ENCODE data around the gene C17orf113. TPM values are rescaled to one million over a fixed set of nuclear protein-coding genes. Genes with fewer than 3 reads are reported as not detected.
"Not testable (repeated sequence)": the region's sequence is repeated elsewhere in the genome, so short reads cannot be mapped to it uniquely, and the experiment has no call there.

Gene C17orf113
- total RNA-seq, 1 donor from 2014 or later = 0.77 TPM

GRCh38 chr17:42025936-42026335 is 24.5 kb downstream of the C17orf113 start:
- no peak for TF ChIP-seq CTCF (IDR thresholded peaks at IDR 0.05)
- H3K4me1 Mint-ChIP-seq (ENCODE audit: low read depth) = peaks cover 28% of the 10 kb centered on the region
- no peak overlapping the region for H3K4me3 Mint-ChIP-seq (ENCODE audit: unreplicated experiment)
- H3K27ac Mint-ChIP-seq (ENCODE audit: unreplicated experiment) = no peak overlapping the region
- DNase-seq (ENCODE audit: low spot score) = no peak
- no peaks in the 10 kb centered on the region for H3K9me3 Mint-ChIP-seq (ENCODE audit: low read depth)
- H3K27me3 Mint-ChIP-seq (ENCODE audit: low read depth) = peaks cover 3% of the 10 kb centered on the region
- H3K36me3 Mint-ChIP-seq (ENCODE audit: low read depth) = peaks cover 3% of the 10 kb centered on the region

GRCh38 chr17:42025191-42025579 is 25.2 kb downstream of the C17orf113 start:
- Mint-ChIP-seq H3K9me3 (ENCODE audit: low read depth) (no peaks in the 10 kb centered on the region), H3K27ac (ENCODE audit: unreplicated experiment) (peak overlapping the region; percentile 62), H3K27me3 (ENCODE audit: low read depth) (no peaks in the 10 kb centered on the region), H3K36me3 (ENCODE audit: low read depth) (peaks cover 3% of the 10 kb centered on the region), H3K4me1 (ENCODE audit: low read depth) (peaks cover 36% of the 10 kb centered on the region), H3K4me3 (ENCODE audit: unreplicated experiment) (no peak overlapping the region)
- DNase-seq (ENCODE audit: low spot score) = no peak
- peak; percentile 36 for TF ChIP-seq CTCF (IDR thresholded peaks at IDR 0.05)

- no peaks in the 10 kb centered on the region for H3K27me3 Mint-ChIP-seq (ENCODE audit: low read depth)
- H3K9me3 Mint-ChIP-seq (ENCODE audit: low read depth) = no peaks in the 10 kb centered on the region
- H3K4me1 Mint-ChIP-seq (ENCODE audit: low read depth) = peaks cover 40% of the 10 kb centered on the region
- DNase-seq (ENCODE audit: low spot score) = no peak
- no peak overlapping the region for H3K4me3 Mint-ChIP-seq (ENCODE audit: unreplicated experiment)
- TF ChIP-seq CTCF (IDR thresholded peaks at IDR 0.05) = no peak
- H3K27ac Mint-ChIP-seq (ENCODE audit: unreplicated experiment) = peak overlapping the region; percentile 62
- H3K36me3 Mint-ChIP-seq (ENCODE audit: low read depth) = peaks cover 3% of the 10 kb centered on the region
Observed at GRCh38 chr17:42023524-42024349, 26.7 kb downstream of the C17orf113 start.

GRCh38 chr17:42020845-42021244 is 29.6 kb downstream of the C17orf113 start:
- Mint-ChIP-seq H3K4me3 (ENCODE audit: unreplicated experiment) (peak overlapping the region; percentile 88), H3K4me1 (ENCODE audit: low read depth) (peaks cover 60% of the 10 kb centered on the region), H3K27ac (ENCODE audit: unreplicated experiment) (peak overlapping the region; percentile 86)
- not testable (repeated sequence) for DNase-seq (ENCODE audit: low spot score); H3K9me3 Mint-ChIP-seq (ENCODE audit: low read depth); H3K36me3 Mint-ChIP-seq (ENCODE audit: low read depth); H3K27me3 Mint-ChIP-seq (ENCODE audit: low read depth)

- Mint-ChIP-seq H3K4me1 (ENCODE audit: low read depth) (peaks cover 64% of the 10 kb centered on the region), H3K36me3 (ENCODE audit: low read depth) (peaks cover 5% of the 10 kb centered on the region), H3K27ac (ENCODE audit: unreplicated experiment) (peak within 1 kb of the TSS; percentile 86), H3K27me3 (ENCODE audit: low read depth) (no peaks in the 10 kb centered on the region), H3K4me3 (ENCODE audit: unreplicated experiment) (peak within 1 kb of the TSS; percentile 88), H3K9me3 (ENCODE audit: low read depth) (no peaks in the 10 kb centered on the region)
- DNase-seq (ENCODE audit: low spot score) = peak; percentile 98
- peak; percentile 88 for TF ChIP-seq CTCF (IDR thresholded peaks at IDR 0.05)
Observed at GRCh38 chr17:42019509-42020404, 30.6 kb downstream of the C17orf113 start, which contains the start of gene NKIRAS2. NKIRAS2 (plus strand) TSS chr17:42020090; CDS start chr17:42021578, 1,488 bp downstream.

Data from chondrocyte (in vitro differentiated cells).